Right cardiac atrium (tissue), 5 donors: ENCODE data around the gene PRB3. TPM values are rescaled to one million over a fixed set of nuclear protein-coding genes. Genes with fewer than 3 reads are reported as not detected.

Experiments used
- ATAC-seq, 2 donors: fragments of 200-7000 bp; cut with Tn5 transposase; one replicate each; pipeline versions ENCODE4 v1.8.0 to v1.9.1; 2020; ENCODE audit warnings: moderate library complexity in 2 of 2, mild to moderate bottlenecking in 1 of 2
- DNase-seq, 3 donors: peaks; one replicate each; pipeline ENCODE4 v3.0.0-alpha.2; 2020
- H3K27ac ChIP-seq: one replicate; pipeline ENCODE4 v1.5.1; 2013; ENCODE audit warnings: mild to moderate bottlenecking, low read length, control low read depth, moderate library complexity
- H3K27me3 ChIP-seq: one replicate; pipeline ENCODE4 v1.6.1; 2013; ENCODE audit not compliant: control insufficient read depth, insufficient read depth
- H3K4me1 ChIP-seq: one replicate; pipeline ENCODE4 v1.6.1; 2013; ENCODE audit warnings: low read length; ENCODE audit not compliant: control insufficient read depth, insufficient read depth
- H3K4me3 ChIP-seq: one replicate; pipeline ENCODE4 v1.5.1; 2013; ENCODE audit warnings: low read length, control low read depth
- H3K9me3 ChIP-seq: one replicate; pipeline ENCODE4 v1.6.1; 2013; ENCODE audit warnings: low read length; ENCODE audit not compliant: control insufficient read depth
- WGBS: extraction: QIAGEN DNeasy Blood & Tissue Kit; methylation state at CpG from one replicate; pipeline ENCODE4 v1.1.7; 2013; 5-methylcytosine and 5-hydroxymethylcytosine counted together
- intact Hi-C, 4 donors: fragments of 100-400 bp; cut with DNase I; formaldehyde crosslinking; loops; one replicate each; pipeline versions ENCODE4 v1.11.0 to v1.14.0; 2022 to 2023
- polyA plus RNA-seq: library from polyadenylated mRNA; stranded (reverse); fragments of 200-250 nt; gene quantifications from one replicate; pipeline ENCODE4 v1.2.3, GENCODE V29; 2013
- total RNA-seq, 4 donors: library from RNA; stranded (reverse); fragmentation: NEBNext Ultra II Directional; extraction: Animal tissue kit (Norgen Biotek cat#: 25700); gene quantifications; one replicate each; pipeline ENCODE4 v1.2.1, GENCODE V29; 2021
- donor health status: healthy with polysubstance abuse.
- donor health status: DM: no; HTN: yes; CAD: no.
- donor health status: DM: no; HTN: no; CAD: no.
- donor health status: DM: no; HTN: yes; CAD: no; lungs with severe emphysema.
- donor health status: DM: yes; HTN: yes; CAD: no.

PRB3 gene
- total and polyA plus RNA-seq, 5 donors, result not detected

DNA sequence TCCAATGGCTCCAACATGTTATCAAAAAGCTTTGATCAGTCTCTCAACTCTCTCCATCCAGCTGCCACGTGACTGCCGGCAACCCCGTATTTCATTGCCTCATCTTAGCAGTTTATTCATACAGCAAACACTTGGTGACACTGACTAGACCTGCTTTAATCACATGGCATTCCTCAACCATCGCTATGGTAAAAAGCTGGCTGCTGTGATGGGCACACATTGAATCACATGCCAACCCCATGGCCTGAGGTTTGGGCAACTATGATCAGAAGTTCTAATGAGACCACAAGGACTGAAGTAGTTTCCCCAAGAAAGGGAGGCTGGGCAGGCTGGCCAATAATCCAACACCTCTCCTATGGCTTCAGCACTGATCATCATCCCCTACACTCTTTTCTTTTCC lies 42.1 kb downstream of the PRB3 start:
- Histone ChIP-seq H3K27me3 (no peaks in the 10 kb centered on the region), H3K4me1 (no peaks in the 10 kb centered on the region), H3K9me3 (no peaks in the 10 kb centered on the region), H3K4me3 (no peak overlapping the region), H3K27ac (no peak overlapping the region)
- 74% methylated on average over 4 of the region's 4 CpGs for WGBS
- DNase-seq (no peak), ATAC-seq (no peak)
- intact Hi-C loops, result no loop called here

Other genes with a start within 250 kb of the PRB3 start
- gene TAS2R19, start 247.1 kb downstream of the PRB3 start, total RNA-seq, result 1 to 10 TPM in 2 of 4 donors, under 1 TPM in 2; 0.77 to 2.9 (median 1.2) TPM
- 0.57 TPM for gene TAS2R19, start 247.1 kb downstream of the PRB3 start, polyA plus RNA-seq
- 1 to 10 TPM; 1.0 to 2.0 (median 1.4) TPM for gene TAS2R31, start 238.3 kb downstream of the PRB3 start, total RNA-seq
- gene TAS2R31, start 238.3 kb downstream of the PRB3 start, polyA plus RNA-seq, result 0.54 TPM
- gene TAS2R46, start 207.4 kb downstream of the PRB3 start, total RNA-seq, result under 1 TPM in 3 of 4 donors, not detected in 1; 0.26 to 0.71 (median 0.53) TPM
- not detected for gene TAS2R46, start 207.4 kb downstream of the PRB3 start, polyA plus RNA-seq
- not detected for gene TAS2R43, start 177.4 kb downstream of the PRB3 start, total RNA-seq
- not detected for gene TAS2R43, start 177.4 kb downstream of the PRB3 start, polyA plus RNA-seq
- 1 to 10 TPM in 2 of 4 donors, under 1 TPM in 2; 0.80 to 1.6 (median 1.0) TPM for gene TAS2R30, start 135.1 kb downstream of the PRB3 start, total RNA-seq
- 0.25 TPM for gene TAS2R30, start 135.1 kb downstream of the PRB3 start, polyA plus RNA-seq
- 10 to 100 TPM; 13.1 to 18.4 (median 16.3) TPM for gene SMIM10L1, start 98.5 kb downstream of the PRB3 start, total RNA-seq
- 16.2 TPM for gene SMIM10L1, start 98.5 kb downstream of the PRB3 start, polyA plus RNA-seq
- gene TAS2R42, start 82.8 kb downstream of the PRB3 start, total RNA-seq, result not detected
- gene TAS2R42, start 82.8 kb downstream of the PRB3 start, polyA plus RNA-seq, result not detected
- not detected for gene PRB4, start 40.7 kb upstream of the PRB3 start, total RNA-seq
- not detected for gene PRB4, start 40.7 kb upstream of the PRB3 start, polyA plus RNA-seq
- gene PRB2, start 125.9 kb upstream of the PRB3 start, total RNA-seq, result not detected
- not detected for gene PRB2, start 125.9 kb upstream of the PRB3 start, polyA plus RNA-seq